Measurements from ENCODE around the gene EPS15.
"Not testable (repeated sequence)": the region's sequence is repeated elsewhere in the genome, so short reads cannot be mapped to it uniquely, and the experiment has no call there.

The EPS15 gene

GRCh38 chr1:51421964-51422363 is 97.1 kb downstream of the EPS15 start:
- Mint-ChIP-seq H3K27me3 (no peaks in the 10 kb centered on the region), H3K27ac (no peak overlapping the region), H3K36me3 (ENCODE audit: low read depth) (peaks cover 68% of the 10 kb centered on the region), H3K4me3 (peak overlapping the region; percentile 63), H3K4me1 (ENCODE audit: low read depth) (peaks cover 7% of the 10 kb centered on the region), H3K9me3 (no peaks in the 10 kb centered on the region)

- H3K36me3 Mint-ChIP-seq (ENCODE audit: low read depth), result peaks cover 64% of the 10 kb centered on the region
- H3K4me1 Mint-ChIP-seq (ENCODE audit: low read depth), result peaks cover 7% of the 10 kb centered on the region
- H3K27ac Mint-ChIP-seq, result no peak overlapping the region
- H3K27me3 Mint-ChIP-seq, result no peaks in the 10 kb centered on the region
- H3K9me3 Mint-ChIP-seq, result no peaks in the 10 kb centered on the region
- peak overlapping the region; percentile 47 for H3K4me3 Mint-ChIP-seq
Measured at GRCh38 chr1:51420867-51421627, 98.0 kb downstream of the EPS15 start.

- H3K27ac Mint-ChIP-seq, result no peak overlapping the region
- H3K36me3 Mint-ChIP-seq (ENCODE audit: low read depth), result peaks cover 60% of the 10 kb centered on the region
- peaks cover 7% of the 10 kb centered on the region for H3K4me1 Mint-ChIP-seq (ENCODE audit: low read depth)
Measured at GRCh38 chr1:51418384-51418959, 100.6 kb downstream of the EPS15 start.

DNA sequence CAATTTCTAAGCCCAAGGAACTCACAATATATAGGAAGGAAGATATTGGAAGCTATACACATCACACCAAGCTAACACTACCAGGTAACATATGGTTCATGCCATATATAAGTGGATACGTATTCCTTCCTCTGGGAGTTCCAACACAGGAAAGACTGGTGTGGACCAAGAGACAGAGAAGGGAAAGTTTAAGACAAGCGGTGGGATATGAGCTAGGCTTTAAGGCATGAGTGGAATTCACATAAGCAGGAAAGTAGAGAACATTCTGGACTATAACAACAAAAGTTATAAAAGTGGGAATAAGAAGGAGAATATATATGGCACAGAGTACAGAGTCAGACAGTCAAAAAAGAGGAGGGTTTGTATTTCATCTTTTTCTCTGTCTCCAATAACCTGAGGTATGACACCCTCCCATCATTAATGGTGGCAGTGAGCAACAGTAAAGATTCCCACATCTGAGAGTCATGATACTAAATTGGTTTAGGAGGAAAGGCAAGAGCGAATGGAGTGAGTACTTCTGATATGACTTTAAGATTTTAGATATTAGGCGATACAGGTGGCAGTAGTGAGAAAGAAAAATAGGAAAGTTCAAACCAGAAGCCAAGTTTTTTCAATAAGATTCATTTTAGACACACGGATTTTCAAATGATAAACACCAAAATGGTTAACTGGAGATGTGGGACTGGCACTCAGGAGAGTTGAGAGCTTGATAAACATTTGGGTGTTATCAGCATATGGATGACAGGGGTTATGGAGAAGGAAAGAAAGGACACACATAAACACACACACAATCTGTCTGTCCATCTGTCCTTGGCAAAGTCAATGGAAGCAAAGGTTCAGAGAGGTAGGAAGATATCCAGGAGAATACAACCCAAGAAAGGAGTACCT is 101.3 kb downstream of the EPS15 start:
- no peak overlapping the region for H3K4me3 Mint-ChIP-seq
- H3K36me3 Mint-ChIP-seq (ENCODE audit: low read depth), result peaks cover 59% of the 10 kb centered on the region
- no peaks in the 10 kb centered on the region for H3K9me3 Mint-ChIP-seq
- no peak overlapping the region for H3K27ac Mint-ChIP-seq
- H3K4me1 Mint-ChIP-seq (ENCODE audit: low read depth), result peaks cover 6% of the 10 kb centered on the region
- H3K27me3 Mint-ChIP-seq, result no peaks in the 10 kb centered on the region

More at GRCh38 chr1:51418384-51418959, 100.6 kb downstream of the EPS15 start:
- Mint-ChIP-seq H3K9me3 (no peaks in the 10 kb centered on the region), H3K27me3 (no peaks in the 10 kb centered on the region), H3K4me3 (no peak overlapping the region)

DNA sequence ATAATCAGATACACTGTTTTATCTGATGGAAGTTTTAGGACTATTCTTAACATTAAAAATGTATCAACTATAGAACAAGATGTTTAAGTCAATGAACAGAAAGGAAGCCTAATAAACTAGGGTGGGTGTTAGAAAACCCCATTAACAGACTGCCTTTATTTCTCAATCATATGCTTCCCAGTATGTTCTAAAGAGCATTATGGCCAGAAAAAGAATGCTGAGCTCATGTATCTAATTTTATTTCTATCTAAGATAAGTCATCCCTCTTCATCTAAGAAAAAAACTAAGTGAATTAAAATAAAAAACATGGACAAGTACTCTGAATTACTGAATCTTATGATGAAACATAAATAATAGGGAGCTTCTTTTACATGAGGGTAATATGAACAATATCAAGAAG is 102.2 kb downstream of the EPS15 start:
- Mint-ChIP-seq H3K27me3 (no peaks in the 10 kb centered on the region), H3K4me3 (no peak overlapping the region), H3K4me1 (ENCODE audit: low read depth) (no peaks in the 10 kb centered on the region), H3K36me3 (ENCODE audit: low read depth) (peaks cover 62% of the 10 kb centered on the region), H3K27ac (no peak overlapping the region), H3K9me3 (no peaks in the 10 kb centered on the region)

- Mint-ChIP-seq H3K27ac (no peak overlapping the region), H3K4me1 (ENCODE audit: low read depth) (no peaks in the 10 kb centered on the region), H3K9me3 (no peaks in the 10 kb centered on the region), H3K36me3 (ENCODE audit: low read depth) (peaks cover 58% of the 10 kb centered on the region), H3K4me3 (no peak overlapping the region), H3K27me3 (no peaks in the 10 kb centered on the region)
Measured at GRCh38 chr1:51415963-51416362, 103.1 kb downstream of the EPS15 start.

DNA sequence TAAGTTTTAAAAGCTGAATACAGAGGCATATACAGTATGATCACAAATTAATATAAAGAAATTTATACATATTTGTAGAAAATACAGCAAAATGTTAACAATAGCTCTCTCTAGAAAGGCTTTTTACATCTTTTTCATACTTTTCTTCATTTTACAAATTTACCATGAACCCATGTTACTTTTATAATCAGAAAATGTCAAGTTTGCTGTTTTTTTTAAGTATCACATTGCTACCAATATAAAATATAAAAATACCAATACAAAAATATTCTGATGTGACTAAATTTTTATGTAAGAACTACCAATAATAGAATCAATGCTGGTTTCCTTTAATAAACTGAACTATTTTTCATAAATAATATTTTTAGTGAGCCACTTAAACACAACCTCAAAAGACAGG is 104.3 kb downstream of the EPS15 start:
- no peaks in the 10 kb centered on the region for H3K9me3 Mint-ChIP-seq
- peaks cover 50% of the 10 kb centered on the region for H3K36me3 Mint-ChIP-seq (ENCODE audit: low read depth)
- H3K4me1 Mint-ChIP-seq (ENCODE audit: low read depth), result peaks cover 3% of the 10 kb centered on the region
- no peak overlapping the region for H3K27ac Mint-ChIP-seq
- H3K4me3 Mint-ChIP-seq, result no peak overlapping the region
- H3K27me3 Mint-ChIP-seq, result no peaks in the 10 kb centered on the region

- H3K4me1 Mint-ChIP-seq (ENCODE audit: low read depth); H3K27ac Mint-ChIP-seq; H3K4me3 Mint-ChIP-seq; H3K27me3 Mint-ChIP-seq; H3K9me3 Mint-ChIP-seq: not testable (repeated sequence)
- H3K36me3 Mint-ChIP-seq (ENCODE audit: low read depth), result peaks cover 57% of the 10 kb centered on the region
Measured at GRCh38 chr1:51411820-51412219, 107.2 kb downstream of the EPS15 start.

DNA sequence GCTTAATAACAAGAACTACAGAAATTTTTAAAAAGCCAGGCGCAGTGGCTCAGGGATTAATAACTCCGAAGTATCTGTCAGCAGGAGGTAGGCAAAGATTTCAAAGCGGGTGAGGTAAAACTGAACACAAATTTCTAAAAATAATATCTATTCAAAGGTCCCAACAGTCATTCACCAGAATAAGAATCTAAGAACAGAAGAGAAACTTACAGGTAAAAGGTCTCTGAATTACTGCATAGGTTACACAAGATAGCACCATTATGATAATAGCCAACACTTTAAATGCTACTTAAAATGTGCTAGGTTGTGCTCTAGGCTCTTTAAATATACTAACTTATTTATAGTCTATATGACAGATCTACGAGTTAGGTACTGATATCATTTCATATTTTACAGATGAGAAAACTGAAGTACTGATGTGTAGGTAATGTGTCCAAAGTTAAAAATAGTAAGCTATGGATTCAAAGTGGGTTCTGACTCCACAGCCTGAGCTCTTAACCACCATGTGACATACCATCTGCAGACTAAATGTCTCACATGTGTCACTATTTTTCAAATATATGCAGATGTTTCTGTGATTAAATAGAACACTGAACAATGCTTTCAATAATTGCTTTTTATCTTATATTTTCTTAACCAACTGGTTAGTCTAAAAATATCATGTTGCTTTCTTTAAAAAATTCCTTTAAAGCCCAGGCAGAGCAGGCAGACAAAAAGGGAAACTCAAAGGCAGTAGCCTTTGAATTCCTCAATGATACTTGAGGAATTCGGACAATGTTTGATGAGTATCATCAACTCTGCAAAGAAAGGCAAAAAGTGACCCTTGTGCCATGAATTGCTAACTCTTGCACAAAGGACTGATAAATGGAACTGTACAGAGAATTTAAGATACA is 108.3 kb downstream of the EPS15 start:
- Mint-ChIP-seq H3K36me3 (ENCODE audit: low read depth) (peaks cover 60% of the 10 kb centered on the region), H3K27ac (no peak overlapping the region), H3K27me3 (no peaks in the 10 kb centered on the region), H3K4me1 (ENCODE audit: low read depth) (peaks cover 3% of the 10 kb centered on the region), H3K9me3 (no peaks in the 10 kb centered on the region), H3K4me3 (no peak overlapping the region)

GRCh38 chr1:51409755-51410541 is 109.1 kb downstream of the EPS15 start:
- not testable (repeated sequence) for H3K9me3 Mint-ChIP-seq; H3K27me3 Mint-ChIP-seq; H3K27ac Mint-ChIP-seq; H3K4me1 Mint-ChIP-seq (ENCODE audit: low read depth); H3K4me3 Mint-ChIP-seq
- peaks cover 62% of the 10 kb centered on the region for H3K36me3 Mint-ChIP-seq (ENCODE audit: low read depth)

GRCh38 chr1:51392241-51392640 is 126.8 kb downstream of the EPS15 start:
- H3K9me3 Mint-ChIP-seq, result no peaks in the 10 kb centered on the region
- H3K27me3 Mint-ChIP-seq, result no peaks in the 10 kb centered on the region
- no peak overlapping the region for H3K27ac Mint-ChIP-seq
- no peak overlapping the region for H3K4me3 Mint-ChIP-seq
- H3K36me3 Mint-ChIP-seq (ENCODE audit: low read depth), result peaks cover 62% of the 10 kb centered on the region
- no peaks in the 10 kb centered on the region for H3K4me1 Mint-ChIP-seq (ENCODE audit: low read depth)

- not testable (repeated sequence) for H3K27ac Mint-ChIP-seq; H3K4me3 Mint-ChIP-seq; H3K9me3 Mint-ChIP-seq; H3K4me1 Mint-ChIP-seq (ENCODE audit: low read depth); H3K27me3 Mint-ChIP-seq
- peaks cover 64% of the 10 kb centered on the region for H3K36me3 Mint-ChIP-seq (ENCODE audit: low read depth)
Measured at GRCh38 chr1:51390641-51391040, 128.4 kb downstream of the EPS15 start.

DNA sequence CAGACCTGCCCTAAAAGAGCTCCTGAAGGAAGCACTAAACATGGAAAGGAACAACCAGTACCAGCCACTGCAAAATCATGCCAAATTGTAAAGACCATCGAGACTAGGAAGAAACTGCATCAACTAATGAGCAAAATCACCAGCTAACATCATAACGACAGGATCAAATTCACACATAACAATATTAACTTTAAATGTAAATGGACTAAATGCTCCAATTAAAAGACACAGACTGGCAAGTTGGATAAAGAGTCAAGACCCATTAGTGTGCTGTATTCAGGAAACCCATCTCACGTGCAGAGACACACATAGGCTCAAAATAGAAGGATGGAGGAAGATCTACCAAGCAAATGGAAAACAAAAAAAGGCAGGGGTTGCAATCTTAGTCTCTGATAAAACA is 131.8 kb downstream of the EPS15 start:
- not testable (repeated sequence) for H3K4me1 Mint-ChIP-seq (ENCODE audit: low read depth)

GRCh38 chr1:51386259-51386658 is 132.8 kb downstream of the EPS15 start:
- not testable (repeated sequence) for H3K27ac Mint-ChIP-seq; H3K4me3 Mint-ChIP-seq; H3K27me3 Mint-ChIP-seq; H3K4me1 Mint-ChIP-seq (ENCODE audit: low read depth); H3K9me3 Mint-ChIP-seq
- peaks cover 67% of the 10 kb centered on the region for H3K36me3 Mint-ChIP-seq (ENCODE audit: low read depth)

More for the DNA sequence above, 131.8 kb downstream of the EPS15 start:
- H3K4me3 Mint-ChIP-seq, H3K9me3 Mint-ChIP-seq, H3K27me3 Mint-ChIP-seq, H3K27ac Mint-ChIP-seq: not testable (repeated sequence)
- H3K36me3 Mint-ChIP-seq (ENCODE audit: low read depth), result peaks cover 68% of the 10 kb centered on the region

Measured in stimulated activated naive CD8-positive, alpha-beta T cell treated with anti-CD3 and anti-CD28 coated beads, Interleukin-15, Interleukin-2, amounts not matched to agents 100 ng/mL and 50 ng/mL, for 24 hours (primary cell).